GM18520 (cell line): ENCODE results near the gene THRA.

Experiments used
- ATAC-seq: cut with Tn5 transposase; IDR thresholded peaks from one replicate; pipeline ENCODE4 v1.9.1; 2021; ENCODE audit not compliant: unreplicated experiment

THRA gene, protein sequence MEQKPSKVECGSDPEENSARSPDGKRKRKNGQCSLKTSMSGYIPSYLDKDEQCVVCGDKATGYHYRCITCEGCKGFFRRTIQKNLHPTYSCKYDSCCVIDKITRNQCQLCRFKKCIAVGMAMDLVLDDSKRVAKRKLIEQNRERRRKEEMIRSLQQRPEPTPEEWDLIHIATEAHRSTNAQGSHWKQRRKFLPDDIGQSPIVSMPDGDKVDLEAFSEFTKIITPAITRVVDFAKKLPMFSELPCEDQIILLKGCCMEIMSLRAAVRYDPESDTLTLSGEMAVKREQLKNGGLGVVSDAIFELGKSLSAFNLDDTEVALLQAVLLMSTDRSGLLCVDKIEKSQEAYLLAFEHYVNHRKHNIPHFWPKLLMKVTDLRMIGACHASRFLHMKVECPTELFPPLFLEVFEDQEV

GRCh38 chr17:40062329-40063186, at the start of gene THRA:
TSS of gene THRA (plus strand) at chr17:40062965. CDS start at chr17:40074489, 11,524 bp downstream.
- peak; percentile 47 for ATAC-seq

- ATAC-seq: no peak
Observed at GRCh38 chr17:40014375-40014980, 48.3 kb upstream of the THRA start.

DNA sequence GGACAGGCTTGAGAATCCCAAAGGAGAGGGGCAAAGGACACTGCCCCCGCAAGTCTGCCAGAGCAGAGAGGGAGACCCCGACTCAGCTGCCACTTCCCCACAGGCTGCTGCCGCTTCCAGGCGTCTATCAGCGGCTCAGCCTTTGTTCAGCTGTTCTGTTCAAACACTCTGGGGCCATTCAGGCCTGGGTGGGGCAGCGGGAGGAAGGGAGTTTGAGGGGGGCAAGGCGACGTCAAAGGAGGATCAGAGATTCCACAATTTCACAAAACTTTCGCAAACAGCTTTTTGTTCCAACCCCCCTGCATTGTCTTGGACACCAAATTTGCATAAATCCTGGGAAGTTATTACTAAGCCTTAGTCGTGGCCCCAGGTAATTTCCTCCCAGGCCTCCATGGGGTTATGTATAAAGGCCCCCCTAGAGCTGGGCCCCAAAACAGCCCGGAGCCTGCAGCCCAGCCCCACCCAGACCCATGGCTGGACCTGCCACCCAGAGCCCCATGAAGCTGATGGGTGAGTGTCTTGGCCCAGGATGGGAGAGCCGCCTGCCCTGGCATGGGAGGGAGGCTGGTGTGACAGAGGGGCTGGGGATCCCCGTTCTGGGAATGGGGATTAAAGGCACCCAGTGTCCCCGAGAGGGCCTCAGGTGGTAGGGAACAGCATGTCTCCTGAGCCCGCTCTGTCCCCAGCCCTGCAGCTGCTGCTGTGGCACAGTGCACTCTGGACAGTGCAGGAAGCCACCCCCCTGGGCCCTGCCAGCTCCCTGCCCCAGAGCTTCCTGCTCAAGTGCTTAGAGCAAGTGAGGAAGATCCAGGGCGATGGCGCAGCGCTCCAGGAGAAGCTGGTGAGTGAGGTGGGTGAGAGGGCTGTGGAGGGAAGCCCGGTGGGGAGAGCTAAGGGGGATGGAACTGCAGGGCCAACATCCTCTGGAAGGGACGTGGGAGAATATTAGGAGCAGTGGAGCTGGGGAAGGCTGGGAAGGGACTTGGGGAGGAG, 47.5 kb upstream of the THRA start, which contains the start of gene CSF3:
Gene CSF3 (plus strand): TSS at position 436 of the 993 bp plus-strand sequence. CDS start 35 bp downstream, at position 471.
- ATAC-seq: no peak

GRCh38 chr17:40015998-40016985, 46.5 kb upstream of the THRA start:
- no peak for ATAC-seq

DNA sequence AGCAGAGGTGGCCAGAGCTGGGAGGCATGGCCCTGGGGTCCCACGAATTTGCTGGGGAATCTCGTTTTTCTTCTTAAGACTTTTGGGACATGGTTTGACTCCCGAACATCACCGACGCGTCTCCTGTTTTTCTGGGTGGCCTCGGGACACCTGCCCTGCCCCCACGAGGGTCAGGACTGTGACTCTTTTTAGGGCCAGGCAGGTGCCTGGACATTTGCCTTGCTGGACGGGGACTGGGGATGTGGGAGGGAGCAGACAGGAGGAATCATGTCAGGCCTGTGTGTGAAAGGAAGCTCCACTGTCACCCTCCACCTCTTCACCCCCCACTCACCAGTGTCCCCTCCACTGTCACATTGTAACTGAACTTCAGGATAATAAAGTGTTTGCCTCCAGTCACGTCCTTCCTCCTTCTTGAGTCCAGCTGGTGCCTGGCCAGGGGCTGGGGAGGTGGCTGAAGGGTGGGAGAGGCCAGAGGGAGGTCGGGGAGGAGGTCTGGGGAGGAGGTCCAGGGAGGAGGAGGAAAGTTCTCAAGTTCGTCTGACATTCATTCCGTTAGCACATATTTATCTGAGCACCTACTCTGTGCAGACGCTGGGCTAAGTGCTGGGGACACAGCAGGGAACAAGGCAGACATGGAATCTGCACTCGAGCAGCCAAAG, 45.2 kb upstream of the THRA start:
- ATAC-seq: no peak

DNA sequence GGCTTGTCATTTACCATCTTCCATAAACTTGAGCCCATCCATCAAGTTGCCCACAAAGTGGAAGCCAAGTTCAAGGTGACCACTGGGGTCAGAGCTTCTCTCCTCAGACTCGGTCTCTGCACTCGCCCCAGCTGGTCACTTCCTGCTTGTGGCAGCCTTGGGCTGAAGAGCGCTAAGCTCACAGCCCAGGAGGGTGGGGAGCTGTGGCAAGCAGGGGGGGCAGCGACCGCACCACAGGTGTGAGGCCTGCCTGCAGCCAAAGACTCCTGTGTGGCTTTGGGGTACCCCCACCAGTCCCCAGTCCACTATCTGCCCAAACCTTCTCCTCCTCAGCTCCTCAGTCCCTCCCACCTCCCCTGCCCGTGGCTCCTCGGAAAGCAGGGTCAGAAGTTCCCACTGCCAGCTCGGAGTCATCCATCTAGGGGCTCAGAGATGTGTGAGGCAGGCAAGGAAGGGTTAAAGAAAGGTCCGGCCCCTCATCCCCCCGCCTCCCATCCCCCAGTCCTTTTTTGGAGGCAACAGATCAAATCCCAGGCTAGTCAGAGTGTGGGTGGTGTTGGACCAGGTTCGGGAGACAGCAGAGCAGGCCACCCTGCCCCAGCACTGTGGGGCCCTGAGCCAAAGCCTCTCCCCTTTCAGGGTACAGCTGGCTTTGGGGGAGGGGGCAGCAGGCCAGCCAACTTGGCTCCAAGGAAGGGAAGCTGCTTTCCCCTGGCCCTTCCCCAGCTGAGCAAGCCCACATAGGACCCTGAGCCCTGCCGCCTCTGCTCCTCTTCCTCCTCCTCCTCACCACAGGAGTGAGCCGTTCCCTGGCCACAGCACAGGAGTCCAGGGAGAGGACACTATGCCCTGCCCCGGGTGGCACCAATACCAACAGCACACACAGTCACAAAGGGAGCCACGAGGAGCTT, 44.3 kb upstream of the THRA start:
- no peak for ATAC-seq

GRCh38 chr17:40019140-40019991, 43.4 kb upstream of the THRA start:
- no peak for ATAC-seq

DNA sequence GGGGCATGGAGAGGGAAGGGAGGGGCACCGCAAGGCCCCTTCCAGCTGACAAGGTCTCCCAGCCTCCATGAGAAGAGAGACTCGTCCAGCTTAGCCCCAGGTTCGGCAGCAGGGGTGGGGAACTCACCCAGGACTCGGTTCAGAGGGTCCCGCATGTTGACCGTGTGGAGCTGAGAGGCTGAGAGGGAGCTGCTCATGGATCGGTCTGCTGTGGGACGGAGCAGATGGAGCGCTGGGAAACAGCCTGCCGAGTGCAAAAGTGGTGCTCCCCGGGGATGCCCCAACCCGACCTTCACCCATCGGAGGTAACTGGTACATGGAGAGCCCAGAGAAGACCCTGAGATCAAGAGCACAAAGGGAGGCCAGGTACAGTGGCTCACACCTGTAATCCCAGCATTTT, 42.6 kb upstream of the THRA start:
- no peak for ATAC-seq

DNA sequence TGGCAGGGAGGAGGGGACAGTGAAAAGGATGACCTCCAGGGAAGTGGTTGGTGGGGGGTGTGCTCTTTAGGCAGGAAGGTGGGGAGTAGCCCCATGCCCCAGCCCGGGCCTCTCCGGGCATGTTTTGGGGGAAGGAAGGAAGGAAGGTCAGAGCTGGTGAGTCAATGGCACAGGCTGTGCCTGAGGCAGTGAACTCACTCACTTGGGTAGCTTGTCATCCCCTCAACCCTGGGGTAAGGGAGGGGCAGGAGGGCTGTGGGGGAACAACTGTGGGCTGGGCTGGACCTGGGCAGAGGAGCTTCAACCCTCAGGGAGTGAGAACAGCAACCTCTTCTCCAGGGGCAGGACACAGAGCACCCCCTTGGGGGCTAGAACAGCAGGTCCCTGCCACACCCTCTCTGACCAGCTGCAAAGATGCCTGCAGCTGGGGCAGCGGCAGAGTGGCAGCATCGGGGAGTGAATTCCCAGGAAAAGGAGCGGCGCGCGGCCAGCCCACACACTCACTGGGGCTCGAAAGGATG, 41.3 kb upstream of the THRA start:
- no peak for ATAC-seq

- no peak for ATAC-seq
Observed at GRCh38 chr17:40022497-40022896, 40.3 kb upstream of the THRA start.

- no peak for ATAC-seq
Observed at GRCh38 chr17:40022961-40023541, 39.7 kb upstream of the THRA start.

- no peak for ATAC-seq
Observed at GRCh38 chr17:40023590-40024292, 39.0 kb upstream of the THRA start.

- no peak for ATAC-seq
Observed at GRCh38 chr17:40024901-40025300, 37.9 kb upstream of the THRA start.

DNA sequence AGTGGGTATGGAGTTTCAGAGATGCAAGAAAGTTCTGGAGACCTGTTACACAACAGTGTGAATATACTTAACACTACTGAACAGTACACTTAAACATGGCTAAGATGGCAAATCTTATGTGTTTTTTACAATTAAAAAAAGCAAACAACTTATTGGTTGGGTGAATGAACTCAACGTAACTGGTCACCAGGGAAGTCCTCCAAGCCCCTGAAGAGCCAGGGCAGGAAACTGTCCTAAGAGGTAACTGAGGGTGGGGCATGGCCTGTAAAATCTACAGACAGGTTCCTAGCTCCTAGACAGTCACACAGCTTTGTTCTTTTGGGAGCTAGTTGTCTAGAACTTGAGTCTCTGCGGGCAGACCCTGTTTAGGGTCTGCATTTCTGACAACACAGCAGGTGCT, 37.2 kb upstream of the THRA start:
- ATAC-seq: no peak
